Measurements from ENCODE around the gene CMKLR1. TPM values are rescaled to one million over a fixed set of nuclear protein-coding genes. Genes with fewer than 3 reads are reported as not detected.

Gene CMKLR1
- total RNA-seq, 3 donors from 2014 or later (not counting 1 experiment from before 2014, with no cell fraction given), result 40.7 to 99.1 (median 63.2) TPM

- peaks cover 92% of the 10 kb centered on the region for H3K4me1 ChIP-seq (ENCODE audit: control insufficient read depth, insufficient read depth, low read length)
- Mint-ChIP-seq H3K36me3 (no peaks in the 10 kb centered on the region), H3K27me3 (ENCODE audit: low read depth in 2 of 2) (no peaks in the 10 kb centered on the region), H3K27ac (peak overlapping the region; percentile 91 to 98), H3K4me1 (peaks cover 94 to 98% of the 10 kb centered on the region in 2 donors), H3K4me3 (peak overlapping the region; percentile 91), H3K9me3 (no peaks in the 10 kb centered on the region)
- DNase-seq (peak in 1 of 2 donors; percentile 32), ATAC-seq (peak in 2 of 3 donors; percentile 21 to 39)
- H3K36me3 ChIP-seq (ENCODE audit: control insufficient read depth, insufficient read depth, low read length), result peaks cover 2% of the 10 kb centered on the region
- H3K4me3 ChIP-seq (ENCODE audit: low read length), result no peak overlapping the region
- no peaks in the 10 kb centered on the region for H3K9me3 ChIP-seq (ENCODE audit: control insufficient read depth, insufficient read depth, low read length)
- WGBS (ENCODE audit: insufficient coverage), result 30% methylated on average over 9 of the region's 9 CpGs
- H3K27ac ChIP-seq (ENCODE audit: low read length), result peak overlapping the region; percentile 85
- H3K27me3 ChIP-seq (ENCODE audit: control insufficient read depth, insufficient read depth, low read length), result no peaks in the 10 kb centered on the region
- intact Hi-C loops (cut with micrococcal nuclease), result no loop called here
- no peak for TF ChIP-seq CTCF (IDR thresholded peaks at IDR 0.05)
Observed at GRCh38 chr12:108305520-108305919, 33.6 kb downstream of the CMKLR1 start.

- peak overlapping the region; percentile 85 for H3K27ac ChIP-seq (ENCODE audit: low read length)
- peaks cover 97 to 100% of the 10 kb centered on the region in 2 donors for H3K4me1 Mint-ChIP-seq
- peaks cover 94% of the 10 kb centered on the region for H3K4me1 ChIP-seq (ENCODE audit: control insufficient read depth, insufficient read depth, low read length)
Observed at GRCh38 chr12:108304633-108305032, 34.5 kb downstream of the CMKLR1 start.

GRCh38 chr12:108303703-108304102 lies 35.4 kb downstream of the CMKLR1 start:
- peak overlapping the region; percentile 28 for H3K4me3 Mint-ChIP-seq
- peaks cover 100% of the 10 kb centered on the region for H3K4me1 ChIP-seq (ENCODE audit: control insufficient read depth, insufficient read depth, low read length)
- H3K27ac ChIP-seq (ENCODE audit: low read length), result peak overlapping the region; percentile 85
- WGBS (ENCODE audit: insufficient coverage), result 81% methylated on average over 8 of the region's 8 CpGs
- DNase-seq (no peak), ATAC-seq (no peak)
- H3K27me3 Mint-ChIP-seq (ENCODE audit: low read depth in 2 of 2), result no peaks in the 10 kb centered on the region
- H3K4me1 Mint-ChIP-seq, result peaks cover 97 to 100% of the 10 kb centered on the region in 2 donors
- H3K27me3 ChIP-seq (ENCODE audit: control insufficient read depth, insufficient read depth, low read length), result no peaks in the 10 kb centered on the region
- no peak overlapping the region for H3K4me3 ChIP-seq (ENCODE audit: low read length)
- intact Hi-C loops (cut with micrococcal nuclease), result no loop called here
- H3K27ac Mint-ChIP-seq, result peak overlapping the region; percentile 91 to 98
- no peaks in the 10 kb centered on the region for H3K36me3 ChIP-seq (ENCODE audit: control insufficient read depth, insufficient read depth, low read length)
- no peaks in the 10 kb centered on the region for H3K9me3 Mint-ChIP-seq
- no peak for TF ChIP-seq CTCF (IDR thresholded peaks at IDR 0.05)
- H3K36me3 Mint-ChIP-seq, result no peaks in the 10 kb centered on the region
- H3K9me3 ChIP-seq (ENCODE audit: control insufficient read depth, insufficient read depth, low read length), result no peaks in the 10 kb centered on the region

More at GRCh38 chr12:108304633-108305032, 34.5 kb downstream of the CMKLR1 start:
- intact Hi-C loops (cut with micrococcal nuclease), result no loop called here
- DNase-seq (no peak), ATAC-seq (no peak)
- TF ChIP-seq CTCF (IDR thresholded peaks at IDR 0.05), result no peak
- no peaks in the 10 kb centered on the region for H3K27me3 Mint-ChIP-seq (ENCODE audit: low read depth in 2 of 2)
- WGBS (ENCODE audit: insufficient coverage), result 50% methylated on average over 7 of the region's 7 CpGs
- Histone ChIP-seq H3K9me3 (ENCODE audit: control insufficient read depth, insufficient read depth, low read length) (no peaks in the 10 kb centered on the region), H3K4me3 (ENCODE audit: low read length) (no peak overlapping the region), H3K27me3 (ENCODE audit: control insufficient read depth, insufficient read depth, low read length) (no peaks in the 10 kb centered on the region), H3K36me3 (ENCODE audit: control insufficient read depth, insufficient read depth, low read length) (no peaks in the 10 kb centered on the region)
- peak overlapping the region; percentile 91 for H3K4me3 Mint-ChIP-seq
- no peaks in the 10 kb centered on the region for H3K9me3 Mint-ChIP-seq
- H3K36me3 Mint-ChIP-seq, result no peaks in the 10 kb centered on the region
- peak overlapping the region; percentile 91 to 98 for H3K27ac Mint-ChIP-seq
